HG03103 (cell line): Measurements from ENCODE around the gene CHST11.

ENCODE experiments used
- ATAC-seq: cut with Tn5 transposase; IDR thresholded peaks from one replicate; pipeline ENCODE4 v1.9.1; 2021; ENCODE audit warnings: low read depth; ENCODE audit not compliant: unreplicated experiment

The CHST11 gene

DNA sequence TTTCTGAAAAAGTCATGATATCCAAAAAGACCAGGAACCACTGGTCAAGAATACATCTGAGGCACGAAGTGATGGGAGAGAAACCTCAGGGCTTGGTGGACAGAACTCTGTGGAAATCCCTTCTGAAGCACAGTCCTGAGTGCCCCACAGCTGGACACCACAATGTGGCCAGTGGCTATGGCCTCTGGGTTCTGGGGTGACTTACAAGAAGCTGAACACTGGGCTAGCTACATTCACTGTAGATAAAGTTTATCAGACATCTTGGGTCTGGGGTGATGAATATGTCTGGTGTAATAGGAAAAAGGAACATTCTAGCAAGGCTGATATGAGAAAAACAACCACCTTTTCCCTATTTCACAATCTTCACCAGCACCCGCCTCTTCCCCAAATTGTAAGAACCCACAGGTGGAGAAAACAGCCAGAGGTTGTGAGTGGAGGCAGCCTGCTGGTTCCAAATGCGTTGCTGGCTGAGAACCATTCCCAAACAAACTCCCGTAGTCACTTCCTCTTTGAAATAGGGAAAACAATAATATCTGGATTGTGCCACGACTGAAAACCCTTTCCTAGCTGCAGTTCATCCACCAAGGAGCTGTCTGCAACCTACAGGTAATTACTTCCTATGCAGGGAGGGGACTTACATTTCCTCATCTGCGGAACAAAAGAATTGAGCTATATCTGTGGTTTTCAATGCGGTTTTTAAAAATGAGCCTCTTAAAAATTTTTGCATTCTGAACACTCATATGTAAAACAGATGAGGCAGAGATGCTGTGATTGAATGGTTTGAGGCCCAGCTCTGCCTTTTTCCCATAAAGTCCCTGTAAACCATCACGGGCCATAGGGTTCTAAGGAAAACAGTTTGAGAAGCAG is 307.7 kb downstream of the CHST11 start:
- ATAC-seq: no peak

DNA sequence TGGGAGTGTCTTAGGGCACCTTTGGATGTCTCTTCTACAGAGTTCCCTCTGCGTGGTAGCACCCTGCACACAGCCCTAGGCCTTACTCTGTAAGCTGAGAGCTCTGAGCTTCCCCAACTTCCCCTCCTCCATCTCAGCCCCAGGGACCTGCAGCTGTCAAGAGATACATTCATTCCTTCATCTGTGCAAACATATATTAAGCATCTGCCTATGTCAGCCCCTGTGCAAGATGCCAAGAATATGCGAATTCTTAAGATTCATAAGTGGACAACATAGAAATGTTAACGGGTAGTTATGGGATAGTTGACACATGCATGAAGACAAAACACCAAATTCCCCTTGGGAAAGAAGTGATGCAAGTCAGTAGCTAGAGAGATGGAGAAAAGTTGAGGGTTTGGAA is 310.5 kb downstream of the CHST11 start:
- no peak for ATAC-seq

- no peak for ATAC-seq
Observed at GRCh38 chr12:104768033-104768432, 311.3 kb downstream of the CHST11 start.

DNA sequence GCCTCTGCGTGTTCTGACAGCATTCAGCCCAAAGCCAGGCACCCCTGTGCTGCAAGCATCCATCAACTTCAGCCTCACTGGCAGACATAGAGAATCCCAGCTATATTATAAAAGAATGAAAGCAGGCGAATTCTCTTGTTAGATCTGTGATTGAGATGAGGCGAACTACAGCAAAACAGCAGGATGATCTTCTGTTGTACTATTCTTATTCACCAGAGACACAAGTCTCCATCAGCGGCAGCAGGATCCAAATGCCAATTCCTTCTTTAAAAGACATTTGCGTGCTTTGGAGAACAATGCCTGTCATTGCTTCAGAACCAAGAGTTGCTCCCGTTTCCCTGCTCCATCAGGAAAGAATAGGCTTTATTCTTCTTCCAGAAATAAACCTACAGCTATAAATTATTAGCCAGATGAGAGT is 312.4 kb downstream of the CHST11 start:
- no peak for ATAC-seq

- no peak for ATAC-seq
Observed at GRCh38 chr12:104772336-104772735, 315.6 kb downstream of the CHST11 start.

GRCh38 chr12:104775731-104776231 is 319.0 kb downstream of the CHST11 start:
- no peak for ATAC-seq

- no peak for ATAC-seq
Observed at GRCh38 chr12:104779134-104779533, 322.4 kb downstream of the CHST11 start.

DNA sequence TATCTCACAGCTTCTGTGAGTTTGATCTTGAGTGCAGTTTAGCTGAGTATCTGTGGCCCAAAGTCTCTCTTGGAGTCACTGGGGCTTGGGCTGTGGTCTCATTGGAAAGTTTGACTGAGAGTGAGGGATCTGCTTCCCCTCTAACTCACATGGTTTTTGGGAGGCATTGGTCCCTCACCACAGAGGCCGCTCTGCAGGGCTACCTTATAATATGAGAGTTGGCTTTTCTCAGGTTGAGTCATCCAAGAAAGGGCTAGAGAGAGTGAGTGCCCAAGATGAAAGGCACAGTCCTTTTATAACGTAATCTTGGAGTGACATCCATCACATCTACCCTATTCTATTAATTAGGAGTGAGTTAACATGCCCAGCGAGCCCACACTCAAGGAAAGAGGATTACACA is 325.5 kb downstream of the CHST11 start:
- ATAC-seq: no peak

DNA sequence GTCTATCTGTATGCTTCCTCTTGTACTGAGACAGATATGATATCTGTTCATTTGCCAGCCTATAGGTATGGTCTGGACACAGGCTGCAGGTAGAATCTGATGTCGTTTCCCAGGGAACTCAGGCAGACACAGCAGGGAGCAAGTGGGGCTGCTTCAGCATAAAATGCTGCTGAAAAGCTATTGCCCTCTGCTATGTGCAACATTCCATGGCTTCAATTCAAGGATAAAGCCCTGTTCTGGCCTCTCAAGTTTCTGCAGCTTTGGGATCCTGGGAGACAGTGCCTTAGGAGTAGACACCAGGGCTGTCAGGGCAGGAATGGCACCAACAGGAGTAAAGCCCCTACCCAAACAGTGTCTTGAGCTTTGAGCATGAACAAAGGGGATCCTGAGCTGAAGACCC is 327.8 kb downstream of the CHST11 start:
- no peak for ATAC-seq

DNA sequence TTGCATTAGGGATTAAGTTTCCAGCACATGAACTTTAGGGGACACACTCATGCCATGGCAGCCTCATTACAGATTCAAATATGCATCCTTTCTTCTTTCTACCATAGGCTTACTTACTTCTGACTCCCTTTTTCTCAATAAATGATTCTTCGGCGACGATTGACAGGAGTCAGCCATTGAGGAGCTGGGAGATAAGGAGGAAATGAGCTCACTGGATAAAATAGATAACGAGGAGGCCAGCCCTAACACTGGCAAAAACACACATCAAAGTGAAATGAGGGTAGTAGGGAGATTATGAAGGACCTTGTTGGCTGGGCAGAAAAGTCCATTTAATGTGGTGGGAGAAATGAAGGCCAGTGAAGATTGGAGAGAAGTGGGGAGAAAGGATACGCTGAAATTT is 329.1 kb downstream of the CHST11 start:
- no peak for ATAC-seq

- ATAC-seq: no peak
Observed at GRCh38 chr12:104786352-104786751, 329.6 kb downstream of the CHST11 start.

GRCh38 chr12:104788840-104789271 is 332.1 kb downstream of the CHST11 start:
- no peak for ATAC-seq

- ATAC-seq: no peak
Observed at GRCh38 chr12:104790296-104791125, 333.8 kb downstream of the CHST11 start.

DNA sequence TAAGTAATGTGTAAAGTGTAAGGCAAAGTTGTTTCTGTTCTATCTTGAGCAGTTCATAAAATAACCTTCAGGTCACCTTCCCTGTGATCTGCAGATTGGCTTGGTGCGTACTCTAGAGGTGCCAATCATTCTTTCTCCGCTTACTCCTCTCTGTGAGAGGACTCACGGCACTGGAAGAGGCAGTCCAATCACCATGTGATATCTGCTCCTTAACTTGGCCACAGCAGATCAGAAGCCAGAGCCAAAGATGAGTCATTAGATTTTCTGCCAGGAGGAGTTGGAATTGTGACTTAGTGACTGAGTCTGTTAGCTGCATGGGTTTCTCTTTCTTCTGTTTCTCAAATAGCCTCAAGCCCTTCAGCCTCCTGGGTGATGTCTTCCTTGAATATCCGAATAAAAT is 335.8 kb downstream of the CHST11 start:
- ATAC-seq: no peak

DNA sequence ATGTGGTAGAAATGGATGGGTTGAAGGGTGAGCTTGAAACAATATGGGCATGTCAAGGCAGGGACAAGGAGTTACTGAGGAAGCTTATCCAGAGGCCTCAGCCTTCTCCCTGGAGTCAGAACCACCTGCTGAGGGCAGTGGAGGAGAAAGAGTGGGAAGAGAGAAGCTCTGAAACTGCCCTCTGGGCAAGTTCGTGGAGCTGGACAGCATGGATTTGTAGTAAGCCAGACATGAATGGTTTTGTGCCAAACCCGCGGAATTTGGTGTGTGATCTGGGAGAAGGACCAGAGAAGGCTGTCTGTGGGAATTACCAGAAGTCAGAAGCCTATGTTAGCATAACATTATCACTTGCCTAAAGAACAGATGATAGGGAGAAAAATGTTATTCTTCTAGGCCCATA is 336.5 kb downstream of the CHST11 start:
- no peak for ATAC-seq

DNA sequence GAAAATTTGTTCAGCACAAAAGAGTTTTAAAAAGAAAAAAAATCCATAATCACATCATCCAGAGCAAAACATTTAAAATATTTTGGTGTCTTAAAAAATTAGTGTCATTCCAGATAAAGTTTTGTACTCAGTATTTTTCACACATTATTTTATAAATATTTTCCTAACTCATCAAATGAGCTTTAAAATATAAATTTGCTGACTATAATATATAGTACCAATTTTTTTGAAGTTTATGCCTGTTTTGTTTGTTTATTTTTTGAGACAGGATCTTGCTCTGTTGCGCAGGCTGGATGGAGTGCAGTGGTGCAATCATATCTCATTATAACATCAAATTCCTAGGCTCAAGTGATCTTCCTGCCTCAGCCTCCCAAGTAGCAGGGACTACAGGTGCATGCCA is 337.2 kb downstream of the CHST11 start:
- ATAC-seq: no peak

DNA sequence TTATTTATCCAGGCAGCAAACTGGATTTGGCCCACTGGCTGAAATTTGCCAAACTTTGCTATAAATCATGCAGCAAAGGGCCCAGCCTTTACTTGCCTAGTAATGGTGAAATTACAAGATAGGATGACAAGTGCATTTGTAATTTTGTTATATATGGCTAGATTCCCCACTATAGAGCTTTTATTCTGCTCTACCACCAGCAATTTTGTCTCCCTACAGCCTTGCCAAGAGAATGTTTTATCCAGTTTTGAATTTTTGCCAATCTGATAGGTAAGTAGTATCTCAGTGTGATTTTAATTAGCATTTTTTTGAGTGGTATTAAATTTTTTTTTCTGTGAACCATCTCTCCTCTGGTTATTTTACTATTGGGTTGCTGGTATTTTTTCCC is 339.7 kb downstream of the CHST11 start:
- ATAC-seq: no peak

DNA sequence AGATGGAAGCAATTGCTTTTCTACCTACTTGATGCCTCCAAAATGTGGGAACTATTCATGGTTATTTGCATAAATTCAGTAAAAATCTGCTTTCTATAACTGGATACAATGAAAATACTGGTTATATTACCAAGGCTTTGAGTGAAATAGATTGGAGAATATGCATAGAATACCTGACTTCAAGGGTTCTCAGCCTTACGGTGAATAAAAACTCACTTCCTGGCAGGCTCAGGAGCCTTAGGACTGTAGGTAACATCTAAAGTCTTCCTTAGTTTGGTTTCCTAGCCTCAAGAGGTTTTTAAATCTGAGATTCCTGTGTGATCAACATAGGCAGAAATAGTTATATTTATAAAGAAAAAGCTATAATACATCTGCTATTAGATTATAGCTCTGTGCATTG is 342.7 kb downstream of the CHST11 start:
- ATAC-seq: no peak

DNA sequence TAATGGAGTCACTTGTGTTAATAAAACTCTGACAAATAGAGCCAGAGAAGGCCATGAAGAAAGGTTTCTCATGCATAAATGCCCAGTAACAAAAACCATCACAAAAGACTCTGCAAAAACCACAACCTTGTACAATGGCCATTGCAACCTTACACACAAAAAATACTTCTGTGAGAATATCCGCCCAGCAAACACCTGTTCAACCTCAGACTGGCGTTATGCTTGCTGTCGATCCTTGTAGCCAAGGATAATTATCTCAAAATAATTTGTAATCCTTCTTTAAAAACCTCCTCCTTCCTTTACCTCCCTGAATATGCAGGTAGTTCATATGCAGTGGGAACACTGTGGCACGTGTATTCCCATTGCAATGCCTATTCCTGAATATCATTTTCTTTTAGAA is 344.3 kb downstream of the CHST11 start:
- no peak for ATAC-seq

DNA sequence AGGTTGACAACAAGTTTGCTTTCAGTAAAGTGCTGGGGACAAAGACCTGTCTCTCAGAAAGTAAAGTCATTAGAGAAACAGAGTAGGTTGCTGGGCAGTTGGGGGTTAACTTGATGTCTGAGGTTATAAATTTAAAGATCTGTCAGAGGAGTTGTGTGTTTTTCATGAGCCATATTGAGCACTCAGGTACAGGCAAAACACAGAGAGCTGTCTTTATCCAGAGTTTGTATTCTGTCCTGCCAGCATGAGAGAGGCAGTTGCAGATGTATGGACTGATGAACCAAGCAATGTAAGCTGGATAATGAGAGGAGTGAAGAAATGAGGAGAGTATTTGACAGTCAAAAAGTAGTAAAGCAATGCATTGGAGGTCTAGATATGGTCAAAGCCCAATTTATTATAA is 344.7 kb downstream of the CHST11 start:
- ATAC-seq: no peak

DNA sequence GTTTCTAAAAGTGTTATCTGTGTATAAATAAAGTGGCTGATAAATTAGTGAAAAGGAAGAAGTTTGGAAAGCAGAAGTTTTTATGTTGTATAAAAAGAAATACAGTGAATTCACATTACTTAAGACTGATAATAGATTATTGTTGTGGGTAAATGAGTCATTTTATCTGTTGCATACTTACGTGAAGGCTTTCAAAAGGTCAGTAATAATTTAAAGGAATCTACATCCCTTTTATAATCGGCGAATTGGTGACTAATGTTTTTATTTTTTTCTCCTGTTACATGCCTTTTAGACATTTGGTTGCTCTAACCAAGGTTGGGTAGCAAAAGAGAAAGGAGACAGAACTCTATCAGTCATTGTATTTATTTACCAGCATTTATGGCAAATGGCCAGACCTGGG is 345.5 kb downstream of the CHST11 start:
- ATAC-seq: no peak

GRCh38 chr12:104805186-104805585 is 348.4 kb downstream of the CHST11 start:
- ATAC-seq: no peak
